Vagina (tissue), 2 donors: ENCODE measurements around the gene PPFIA4. TPM values are rescaled to one million over a fixed set of nuclear protein-coding genes. Genes with fewer than 3 reads are reported as not detected.
A peak's percentile ranks its signal among the peaks of the same experiment; 100 is the strongest.

Experiments
- DNase-seq, 2 donors: peaks; one replicate each; pipeline ENCODE4 v3.0.0-alpha.2; 2017; ENCODE audit errors: extremely low spot score in 2 of 2
- H3K27ac ChIP-seq: fragments of 200-600 bp; sonication (generic); one replicate; pipeline ENCODE4 v1.5.1; 2019
- H3K27me3 ChIP-seq: fragments of 200-600 bp; sonication (generic); one replicate; pipeline ENCODE4 v1.5.1; 2019
- H3K36me3 ChIP-seq, 2 donors: fragments of 200-600 bp; sonication (generic); one replicate each; pipeline ENCODE4 v1.5.1; 2017 to 2019
- H3K4me1 ChIP-seq: fragments of 200-600 bp; sonication (generic); one replicate; pipeline ENCODE4 v1.5.1; 2019
- H3K4me3 ChIP-seq, 2 donors: fragments of 200-600 bp; sonication (generic); 1 replicate in 1 of 2; 2 replicates in 1 of 2; pipeline ENCODE4 v1.5.1; 2016 to 2019
- H3K9me3 ChIP-seq: fragments of 200-600 bp; sonication (generic); one replicate; pipeline ENCODE4 v1.5.1; 2019
- POLR2A ChIP-seq, 2 donors: fragments of 450-650 bp; IDR thresholded peaks; one replicate each; pipeline ENCODE4 v1.6.1; 2017; ENCODE audit warnings: antibody characterized with exemption in 2 of 2, mild to moderate bottlenecking in 2 of 2, moderate library complexity in 2 of 2
- POLR2AphosphoS5 ChIP-seq, 2 donors: sonication (generic); formaldehyde crosslinking; IDR thresholded peaks; one replicate each; pipeline ENCODE4 v1.9.0; 2017; ENCODE audit warnings: antibody characterized with exemption in 2 of 2, mild to moderate bottlenecking in 2 of 2, low read depth in 1 of 2; ENCODE audit not compliant: insufficient read depth in 1 of 2
- intact Hi-C: fragments of 100-400 bp; cut with DNase I; formaldehyde crosslinking; loops from one replicate; pipeline ENCODE4 v1.15.1; 2023
- total RNA-seq: library from RNA; depleted of rRNA; stranded (reverse); fragments of >200 nt; gene quantifications from one replicate; pipeline ENCODE4 v1.2.3, GENCODE V29; 2016
- TF ChIP-seq, protein P1 (sequence below), 3 experiments: fragments of 450-650 bp in 2 of 3; fragments of 200-600 bp in 1 of 3; sonication (generic) in 1 of 3; IDR thresholded peaks; one replicate each; pipeline ENCODE4 v1.5.1; 2017 to 2019; ENCODE audit warnings: antibody characterized with exemption in 3 of 3, mild to moderate bottlenecking in 2 of 3, moderate library complexity in 2 of 3

PPFIA4 gene
- total RNA-seq, 1 donor from 2014 or later: 11.5 TPM

DNA sequence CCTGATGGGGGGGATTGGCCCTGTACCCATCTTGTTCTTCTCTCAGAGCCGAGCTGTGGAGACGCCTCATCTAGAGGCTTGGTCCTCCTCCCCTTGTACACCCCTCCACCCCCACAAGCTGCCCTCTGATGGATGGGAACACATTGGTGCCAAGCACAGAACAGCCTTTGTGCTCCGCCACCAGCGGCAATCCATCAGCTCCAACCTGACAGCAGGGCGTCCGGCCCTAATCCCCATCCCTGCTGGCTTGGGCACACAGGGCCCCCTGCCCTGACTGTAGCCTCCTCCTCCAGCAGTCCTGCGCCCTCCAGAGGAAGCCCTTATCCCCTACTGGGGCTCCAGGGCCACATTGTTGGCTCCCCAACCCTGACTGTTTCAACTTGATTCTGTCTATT is 63.4 kb downstream of the PPFIA4 start:
- intact Hi-C loops: no loop called here
- DNase-seq: peak; percentile 61 to 69
- H3K4me3 ChIP-seq: no peak overlapping the region
- H3K27ac ChIP-seq: no peak overlapping the region
- H3K4me1 ChIP-seq: no peaks in the 10 kb centered on the region
- H3K36me3 ChIP-seq: no peaks in the 10 kb centered on the region
- H3K27me3 ChIP-seq: no peaks in the 10 kb centered on the region
- no peak for TF ChIP-seq POLR2A (IDR thresholded peaks at IDR 0.05)
- TF ChIP-seq, protein P1, sequence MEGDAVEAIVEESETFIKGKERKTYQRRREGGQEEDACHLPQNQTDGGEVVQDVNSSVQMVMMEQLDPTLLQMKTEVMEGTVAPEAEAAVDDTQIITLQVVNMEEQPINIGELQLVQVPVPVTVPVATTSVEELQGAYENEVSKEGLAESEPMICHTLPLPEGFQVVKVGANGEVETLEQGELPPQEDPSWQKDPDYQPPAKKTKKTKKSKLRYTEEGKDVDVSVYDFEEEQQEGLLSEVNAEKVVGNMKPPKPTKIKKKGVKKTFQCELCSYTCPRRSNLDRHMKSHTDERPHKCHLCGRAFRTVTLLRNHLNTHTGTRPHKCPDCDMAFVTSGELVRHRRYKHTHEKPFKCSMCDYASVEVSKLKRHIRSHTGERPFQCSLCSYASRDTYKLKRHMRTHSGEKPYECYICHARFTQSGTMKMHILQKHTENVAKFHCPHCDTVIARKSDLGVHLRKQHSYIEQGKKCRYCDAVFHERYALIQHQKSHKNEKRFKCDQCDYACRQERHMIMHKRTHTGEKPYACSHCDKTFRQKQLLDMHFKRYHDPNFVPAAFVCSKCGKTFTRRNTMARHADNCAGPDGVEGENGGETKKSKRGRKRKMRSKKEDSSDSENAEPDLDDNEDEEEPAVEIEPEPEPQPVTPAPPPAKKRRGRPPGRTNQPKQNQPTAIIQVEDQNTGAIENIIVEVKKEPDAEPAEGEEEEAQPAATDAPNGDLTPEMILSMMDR (IDR thresholded peaks at IDR 0.05): no peak
- no peak for TF ChIP-seq POLR2AphosphoS5 (IDR thresholded peaks at IDR 0.05; ENCODE audit: insufficient read depth in 1 of 2, low read depth in 1 of 2)
- no peaks in the 10 kb centered on the region for H3K9me3 ChIP-seq

DNA sequence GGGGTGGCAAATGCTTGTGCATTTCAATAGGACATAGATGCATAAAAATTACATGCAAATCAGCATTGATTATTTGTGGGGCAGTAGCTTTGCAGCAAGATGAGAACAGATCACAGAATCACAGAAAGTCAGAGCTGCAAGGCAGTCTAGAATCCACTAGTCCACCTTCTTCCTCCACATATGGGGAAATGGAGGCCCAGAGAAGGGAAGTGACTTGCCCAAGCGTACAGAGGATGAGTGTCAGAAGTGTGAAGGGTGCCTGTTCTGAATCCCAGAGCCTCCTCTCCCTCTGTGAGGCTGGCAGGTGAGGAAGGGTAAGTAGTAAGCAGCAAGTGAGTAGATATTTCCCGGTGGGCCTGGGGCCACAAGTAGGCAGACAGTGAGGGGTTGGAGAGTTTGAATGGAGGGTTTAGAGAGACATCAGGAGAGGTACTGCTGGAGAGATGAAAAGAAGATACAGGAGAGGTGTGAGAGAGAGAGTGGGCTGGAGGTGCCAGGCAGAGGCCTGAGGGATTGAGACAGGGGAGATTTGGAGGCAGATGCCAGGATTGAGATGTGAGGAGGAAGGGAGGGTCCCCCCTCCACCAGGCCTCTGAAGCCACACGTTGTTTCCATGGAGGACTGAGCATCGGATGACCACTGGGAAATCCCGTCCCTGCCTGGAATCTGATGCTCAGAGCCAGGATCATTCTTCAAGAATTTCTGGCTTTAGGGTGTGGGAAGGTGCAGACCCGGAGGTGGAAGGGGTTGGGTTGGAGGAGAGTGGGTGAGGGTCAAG is 64.3 kb downstream of the PPFIA4 start:
- H3K36me3 ChIP-seq: no peaks in the 10 kb centered on the region
- no peak overlapping the region for H3K4me3 ChIP-seq
- intact Hi-C loops: no loop called here
- H3K27me3 ChIP-seq: no peaks in the 10 kb centered on the region
- no peak overlapping the region for H3K27ac ChIP-seq
- TF ChIP-seq POLR2AphosphoS5 (IDR thresholded peaks at IDR 0.05; ENCODE audit: insufficient read depth in 1 of 2, low read depth in 1 of 2) (no peak), POLR2A (IDR thresholded peaks at IDR 0.05) (no peak)
- TF ChIP-seq, protein P1 (IDR thresholded peaks at IDR 0.05): no peak
- no peaks in the 10 kb centered on the region for H3K4me1 ChIP-seq
- no peaks in the 10 kb centered on the region for H3K9me3 ChIP-seq
- DNase-seq: peak in 1 of 2 donors; percentile 58

DNA sequence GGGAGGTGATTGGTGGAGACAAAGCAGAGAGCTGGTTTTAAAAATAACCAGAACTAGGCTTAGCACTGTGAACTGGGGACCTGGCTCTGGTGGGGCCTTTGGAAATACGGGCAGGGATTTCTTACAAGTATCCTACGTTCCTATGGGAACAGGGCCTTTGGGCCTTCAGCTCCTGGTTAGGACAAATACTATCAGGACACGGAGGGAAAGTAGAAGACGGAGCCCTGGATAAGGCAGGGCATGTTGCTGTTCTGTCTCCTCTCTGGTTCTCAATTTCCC is 64.8 kb downstream of the PPFIA4 start:
- Histone ChIP-seq H3K36me3 (no peaks in the 10 kb centered on the region), H3K27ac (no peak overlapping the region), H3K27me3 (no peaks in the 10 kb centered on the region), H3K4me3 (no peak overlapping the region), H3K9me3 (no peaks in the 10 kb centered on the region), H3K4me1 (no peaks in the 10 kb centered on the region)
- DNase-seq: peak in 1 of 2 donors; percentile 64
- intact Hi-C loops: no loop called here
- TF ChIP-seq POLR2A (IDR thresholded peaks at IDR 0.05): no peak
- no peak for TF ChIP-seq POLR2AphosphoS5 (IDR thresholded peaks at IDR 0.05; ENCODE audit: insufficient read depth in 1 of 2, low read depth in 1 of 2)
- TF ChIP-seq, protein P1 (IDR thresholded peaks at IDR 0.05): no peak

DNA sequence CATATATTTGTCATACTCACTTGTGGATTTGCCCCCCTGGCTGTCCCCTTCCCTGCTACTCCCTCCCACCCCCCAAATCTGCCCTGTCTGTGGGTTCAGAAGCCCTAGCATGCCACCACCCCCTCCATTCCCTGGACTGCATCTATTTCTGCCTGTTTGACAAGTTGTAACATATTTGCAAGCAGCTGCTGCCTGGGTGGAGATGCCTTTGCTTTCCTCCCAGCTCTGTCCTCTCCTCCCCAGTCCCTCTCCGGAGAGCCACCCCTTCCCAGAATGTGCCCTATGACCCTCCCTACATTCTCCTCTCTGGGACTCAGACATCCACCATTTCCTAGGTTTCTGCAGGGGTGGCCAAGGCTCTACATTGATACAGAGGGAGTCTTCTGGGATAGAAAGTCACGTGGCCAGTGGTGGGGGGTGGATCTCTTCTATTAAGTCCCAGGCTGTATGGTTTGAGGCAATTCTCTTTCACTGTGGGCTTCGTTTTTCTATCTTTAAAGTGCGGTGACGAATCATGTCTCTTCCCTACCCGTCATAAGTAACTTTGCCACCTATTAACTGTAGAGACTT is 65.6 kb downstream of the PPFIA4 start:
- Histone ChIP-seq H3K27ac (no peak overlapping the region), H3K4me1 (no peaks in the 10 kb centered on the region), H3K36me3 (no peaks in the 10 kb centered on the region), H3K27me3 (no peaks in the 10 kb centered on the region), H3K9me3 (no peaks in the 10 kb centered on the region), H3K4me3 (no peak overlapping the region)
- peak in 1 of 2 donors; percentile 64 for DNase-seq
- intact Hi-C loops: no loop called here
- TF ChIP-seq POLR2AphosphoS5 (IDR thresholded peaks at IDR 0.05; ENCODE audit: insufficient read depth in 1 of 2, low read depth in 1 of 2) (no peak), POLR2A (IDR thresholded peaks at IDR 0.05) (no peak)
- TF ChIP-seq, protein P1 (IDR thresholded peaks at IDR 0.05): no peak

DNA sequence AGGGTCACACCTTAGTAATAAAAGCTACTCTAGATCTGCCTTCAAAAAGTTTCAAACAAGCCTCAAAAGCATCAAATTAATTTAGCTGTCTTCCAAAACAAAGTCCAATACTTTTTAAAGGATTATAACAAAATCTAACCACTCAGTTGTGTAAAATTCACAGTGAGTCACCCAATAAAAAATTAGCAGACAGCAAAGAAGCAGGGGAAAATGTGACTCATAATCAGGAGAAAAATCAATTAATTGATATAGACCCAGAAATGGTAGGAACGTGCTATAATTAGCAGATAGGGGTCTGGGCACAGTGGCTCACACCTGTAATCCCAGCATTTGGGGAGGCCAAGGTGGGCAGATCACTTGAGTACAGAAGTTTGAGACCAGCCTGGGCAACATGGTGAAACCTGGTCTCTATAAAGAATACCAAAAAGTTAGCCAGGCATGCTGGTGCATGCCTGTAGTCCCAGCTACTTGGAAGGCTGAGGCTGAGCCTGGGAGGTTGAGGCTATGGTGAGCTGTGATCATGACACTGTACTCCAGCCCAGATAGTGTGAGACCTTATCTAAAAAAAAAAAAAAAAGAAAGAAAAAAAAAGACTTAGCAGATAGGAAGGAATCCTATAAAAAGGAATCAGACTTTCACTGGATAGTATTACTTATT is 67.6 kb downstream of the PPFIA4 start:
- Histone ChIP-seq H3K27ac (no peak overlapping the region), H3K27me3 (no peaks in the 10 kb centered on the region), H3K9me3 (no peaks in the 10 kb centered on the region), H3K4me3 (no peak overlapping the region), H3K4me1 (no peaks in the 10 kb centered on the region), H3K36me3 (no peaks in the 10 kb centered on the region)
- DNase-seq: no peak
- intact Hi-C loops: no loop called here
- TF ChIP-seq, protein P1 (IDR thresholded peaks at IDR 0.05): no peak
- TF ChIP-seq POLR2AphosphoS5 (IDR thresholded peaks at IDR 0.05; ENCODE audit: insufficient read depth in 1 of 2, low read depth in 1 of 2): no peak
- no peak for TF ChIP-seq POLR2A (IDR thresholded peaks at IDR 0.05)
